NCI-H2171 treated with DMSO at 0.1 percent for 48 hours (cell line): ENCODE results near the gene CWF19L1.
"Not testable (repeated sequence)": the region's sequence is repeated elsewhere in the genome, so short reads cannot be mapped to it uniquely, and the experiment has no call there.

Experiments used
- DNase-seq: peaks from one replicate; lab custom pipeline; 2025; lab: John Stamatoyannopoulos, UW

CWF19L1 gene

GRCh38 chr10:100267239-100268104, at the start of gene CWF19L1:
TSS of gene CWF19L1 (minus strand) at chr10:100267638. CDS start at chr10:100267593, 45 bp downstream.
- DNase-seq: peak; percentile 76

GRCh38 chr10:100315615-100316014, 48.2 kb upstream of the CWF19L1 start:
- DNase-seq: no peak

- DNase-seq: no peak
Measured at GRCh38 chr10:100311298-100311697, 43.9 kb upstream of the CWF19L1 start.

- DNase-seq: no peak
Measured at GRCh38 chr10:100307684-100308083, 40.2 kb upstream of the CWF19L1 start.

- no peak for DNase-seq
Measured at GRCh38 chr10:100306861-100307260, 39.4 kb upstream of the CWF19L1 start.

GRCh38 chr10:100304414-100304813, 37.0 kb upstream of the CWF19L1 start:
- no peak for DNase-seq

- peak; percentile 12 for DNase-seq
Measured at GRCh38 chr10:100303724-100304319, 36.4 kb upstream of the CWF19L1 start.

GRCh38 chr10:100301123-100301522, 33.7 kb upstream of the CWF19L1 start:
- DNase-seq: not testable (repeated sequence)

- DNase-seq: no peak
Measured at GRCh38 chr10:100297242-100297641, 29.8 kb upstream of the CWF19L1 start.

GRCh38 chr10:100293066-100293465, 25.6 kb upstream of the CWF19L1 start:
- DNase-seq: no peak

GRCh38 chr10:100292300-100292699, 24.9 kb upstream of the CWF19L1 start:
- not testable (repeated sequence) for DNase-seq

GRCh38 chr10:100291356-100291755, 23.9 kb upstream of the CWF19L1 start:
- no peak for DNase-seq

- DNase-seq: no peak
Measured at GRCh38 chr10:100289641-100290040, 22.2 kb upstream of the CWF19L1 start.

GRCh38 chr10:100288196-100288595, 20.8 kb upstream of the CWF19L1 start:
- DNase-seq: no peak

- no peak for DNase-seq
Measured at GRCh38 chr10:100287756-100288155, 20.3 kb upstream of the CWF19L1 start.

- peak; percentile 75 for DNase-seq
Measured at GRCh38 chr10:100286051-100287033, 18.9 kb upstream of the CWF19L1 start, which contains the start of gene BLOC1S2. TSS of gene BLOC1S2 (minus strand) at chr10:100286680. CDS start at chr10:100286659, 21 bp downstream.

GRCh38 chr10:100285326-100285725, 17.9 kb upstream of the CWF19L1 start:
- not testable (repeated sequence) for DNase-seq

- no peak for DNase-seq
Measured at GRCh38 chr10:100282907-100283306, 15.5 kb upstream of the CWF19L1 start.

GRCh38 chr10:100276971-100277370, 9.5 kb upstream of the CWF19L1 start:
- DNase-seq: not testable (repeated sequence)

GRCh38 chr10:100265821-100266485, 1.5 kb downstream of the CWF19L1 start:
- no peak for DNase-seq

GRCh38 chr10:100254191-100254590, 13.2 kb downstream of the CWF19L1 start:
- DNase-seq: no peak
